HL-60/S4 (cell line): ENCODE data around the gene TTYH3.

Experiments used
- in situ Hi-C: fragments of 300-500 bp; cut with MboI; formaldehyde crosslinking; loops from 2 replicates; pipeline ENCODE4 v1.14.3; 2022; ENCODE audit warnings: low sequenced_read_pairs

The TTYH3 gene

GRCh38 chr7:2646680-2647571 lies 15.1 kb downstream of the TTYH3 start:
- in situ Hi-C loops = no loop called here

GRCh38 chr7:2647594-2648172 lies 15.9 kb downstream of the TTYH3 start:
- in situ Hi-C loops = no loop called here

GRCh38 chr7:2649139-2649838 lies 17.5 kb downstream of the TTYH3 start:
- in situ Hi-C loops = no loop called here

- in situ Hi-C loops = no loop called here
These were observed 18.2 kb downstream of the TTYH3 start for GRCh38 chr7:2649991-2650390.

- in situ Hi-C loops = no loop called here
These were observed 18.7 kb downstream of the TTYH3 start for GRCh38 chr7:2650451-2650850.

- in situ Hi-C loops = no loop called here
These were observed 19.6 kb downstream of the TTYH3 start for GRCh38 chr7:2651336-2651735.

- in situ Hi-C loops = no loop called here
These were observed 20.3 kb downstream of the TTYH3 start for GRCh38 chr7:2651847-2652735.

GRCh38 chr7:2652736-2653060 lies 20.9 kb downstream of the TTYH3 start:
- in situ Hi-C loops = no loop called here

- in situ Hi-C loops = no loop called here
These were observed 22.3 kb downstream of the TTYH3 start for GRCh38 chr7:2654059-2654458.

- in situ Hi-C loops = no loop called here
These were observed 24.3 kb downstream of the TTYH3 start for GRCh38 chr7:2655870-2656614.

- in situ Hi-C loops = no loop called here
These were observed 25.4 kb downstream of the TTYH3 start for GRCh38 chr7:2657208-2657607.

GRCh38 chr7:2657920-2658671 lies 26.3 kb downstream of the TTYH3 start:
- in situ Hi-C loops = no loop called here

GRCh38 chr7:2658941-2659340 lies 27.2 kb downstream of the TTYH3 start:
- in situ Hi-C loops = no loop called here

GRCh38 chr7:2659556-2660358 lies 28.0 kb downstream of the TTYH3 start:
- in situ Hi-C loops = no loop called here

- in situ Hi-C loops = no loop called here
These were observed 28.7 kb downstream of the TTYH3 start for GRCh38 chr7:2660359-2661095.

- in situ Hi-C loops = no loop called here
These were observed 29.3 kb downstream of the TTYH3 start for GRCh38 chr7:2661096-2661449.

- in situ Hi-C loops = no loop called here
These were observed 30.0 kb downstream of the TTYH3 start for GRCh38 chr7:2661602-2662272.
